H54 (cell line): ENCODE measurements around the gene HS3ST2.

Source experiments
- DNase-seq: peaks from one replicate; pipeline ENCODE4 v3.0.0; 2011; ENCODE audit warnings: low spot score, mixed read lengths; ENCODE audit not compliant: insufficient read length
- FAIRE-seq: peaks from 3 replicates; lab custom pipeline; 2011; peaks lifted over from hg19 to GRCh38; lab: Jason Lieb, UNC
- POLR2A ChIP-seq: IDR thresholded peaks from 2 replicates; pipeline ENCODE4 v1.6.1; 2011; ENCODE audit warnings: low read depth, mild to moderate bottlenecking, low read length

Gene HS3ST2

GRCh38 chr16:22813948-22814710 lies at the start of gene HS3ST2:
TSS of gene HS3ST2 (plus strand) at chr16:22814162. CDS start at chr16:22814611, 449 bp downstream.
- DNase-seq (no peak), FAIRE-seq (no peak)
- no peak for TF ChIP-seq POLR2A

GRCh38 chr16:22764662-22765327 lies 49.2 kb upstream of the HS3ST2 start:
- no peak for TF ChIP-seq POLR2A
- DNase-seq = no peak
- FAIRE-seq = no peak

GRCh38 chr16:22765479-22765878 lies 48.5 kb upstream of the HS3ST2 start:
- no peak for TF ChIP-seq POLR2A
- DNase-seq = no peak
- FAIRE-seq = no peak

- DNase-seq = no peak
- TF ChIP-seq POLR2A = no peak
- FAIRE-seq = no peak
Observed at GRCh38 chr16:22770866-22771265, 43.1 kb upstream of the HS3ST2 start.

- no peak for TF ChIP-seq POLR2A
- DNase-seq (no peak), FAIRE-seq (no peak)
Observed at GRCh38 chr16:22771551-22771950, 42.4 kb upstream of the HS3ST2 start.

- no peak for FAIRE-seq
- TF ChIP-seq POLR2A = no peak
- DNase-seq = no peak
Observed at GRCh38 chr16:22775220-22775922, 38.6 kb upstream of the HS3ST2 start.

GRCh38 chr16:22781480-22781879 lies 32.5 kb upstream of the HS3ST2 start:
- DNase-seq (no peak), FAIRE-seq (no peak)
- no peak for TF ChIP-seq POLR2A

GRCh38 chr16:22782314-22782713 lies 31.6 kb upstream of the HS3ST2 start:
- no peak for DNase-seq
- TF ChIP-seq POLR2A = no peak
- no peak for FAIRE-seq

- no peak for FAIRE-seq
Observed at GRCh38 chr16:22784690-22785214, 29.2 kb upstream of the HS3ST2 start.

GRCh38 chr16:22785552-22785951 lies 28.4 kb upstream of the HS3ST2 start:
- FAIRE-seq = no peak
- DNase-seq = no peak
- no peak for TF ChIP-seq POLR2A

More at GRCh38 chr16:22784690-22785214, 29.2 kb upstream of the HS3ST2 start:
- no peak for DNase-seq
- no peak for TF ChIP-seq POLR2A

GRCh38 chr16:22786284-22786683 lies 27.7 kb upstream of the HS3ST2 start:
- no peak for TF ChIP-seq POLR2A
- DNase-seq = no peak
- no peak for FAIRE-seq

GRCh38 chr16:22786691-22787090 lies 27.3 kb upstream of the HS3ST2 start:
- DNase-seq (no peak), FAIRE-seq (no peak)
- no peak for TF ChIP-seq POLR2A

- FAIRE-seq (no peak), DNase-seq (peak; percentile 17)
- TF ChIP-seq POLR2A = no peak
Observed at GRCh38 chr16:22787466-22788192, 26.3 kb upstream of the HS3ST2 start.
